ENCODE results near the gene RASGRF1. TPM values are rescaled to one million over a fixed set of nuclear protein-coding genes. Genes with fewer than 3 reads are reported as not detected.

RASGRF1 gene
- polyA plus RNA-seq, 1 donor, result 0.61 TPM

- Histone ChIP-seq H3K27me3 (ENCODE audit: control insufficient read depth, insufficient read depth, low read length) (peaks cover 23% of the 10 kb centered on the region), H3K27ac (ENCODE audit: low read length) (no peak overlapping the region), H3K36me3 (ENCODE audit: control insufficient read depth, insufficient read depth, low read length) (no peaks in the 10 kb centered on the region), H3K4me1 (ENCODE audit: control insufficient read depth, insufficient read depth, low read length) (no peaks in the 10 kb centered on the region), H3K9me3 (ENCODE audit: control insufficient read depth, low read depth, low read length) (no peaks in the 10 kb centered on the region), H3K4me3 (ENCODE audit: low read length) (no peak overlapping the region)
- WGBS (ENCODE audit: insufficient coverage, low lambda C conversion rate), result no CpG with 5 or more reads among the region's 1 CpG
- no peak for DNase-seq
These were observed 52.7 kb downstream of the RASGRF1 start for GRCh38 chr15:79037848-79038247.

GRCh38 chr15:79036323-79036722 lies 54.3 kb downstream of the RASGRF1 start:
- H3K27me3 ChIP-seq (ENCODE audit: control insufficient read depth, insufficient read depth, low read length), result peaks cover 21% of the 10 kb centered on the region
- H3K4me3 ChIP-seq (ENCODE audit: low read length), result no peak overlapping the region
- H3K27ac ChIP-seq (ENCODE audit: low read length), result no peak overlapping the region
- H3K36me3 ChIP-seq (ENCODE audit: control insufficient read depth, insufficient read depth, low read length), result no peaks in the 10 kb centered on the region
- WGBS (ENCODE audit: insufficient coverage, low lambda C conversion rate), result no CpG with 5 or more reads among the region's 4 CpGs
- no peaks in the 10 kb centered on the region for H3K9me3 ChIP-seq (ENCODE audit: control insufficient read depth, low read depth, low read length)
- no peaks in the 10 kb centered on the region for H3K4me1 ChIP-seq (ENCODE audit: control insufficient read depth, insufficient read depth, low read length)
- no peak for DNase-seq

- no peaks in the 10 kb centered on the region for H3K9me3 ChIP-seq (ENCODE audit: control insufficient read depth, low read depth, low read length)
- H3K4me3 ChIP-seq (ENCODE audit: low read length), result no peak overlapping the region
- no peak for DNase-seq
- WGBS (ENCODE audit: insufficient coverage, low lambda C conversion rate), result no CpG with 5 or more reads among the region's 18 CpGs
- no peak overlapping the region for H3K27ac ChIP-seq (ENCODE audit: low read length)
- peaks cover 21% of the 10 kb centered on the region for H3K27me3 ChIP-seq (ENCODE audit: control insufficient read depth, insufficient read depth, low read length)
- H3K36me3 ChIP-seq (ENCODE audit: control insufficient read depth, insufficient read depth, low read length), result no peaks in the 10 kb centered on the region
- no peaks in the 10 kb centered on the region for H3K4me1 ChIP-seq (ENCODE audit: control insufficient read depth, insufficient read depth, low read length)
These were observed 54.8 kb downstream of the RASGRF1 start for GRCh38 chr15:79035814-79036213.

- H3K36me3 ChIP-seq (ENCODE audit: control insufficient read depth, insufficient read depth, low read length), result no peaks in the 10 kb centered on the region
- H3K4me1 ChIP-seq (ENCODE audit: control insufficient read depth, insufficient read depth, low read length), result no peaks in the 10 kb centered on the region
- WGBS (ENCODE audit: insufficient coverage, low lambda C conversion rate), result no CpG with 5 or more reads among the region's 11 CpGs
- no peak overlapping the region for H3K4me3 ChIP-seq (ENCODE audit: low read length)
- H3K27me3 ChIP-seq (ENCODE audit: control insufficient read depth, insufficient read depth, low read length), result peaks cover 21% of the 10 kb centered on the region
- no peak for DNase-seq
- no peak overlapping the region for H3K27ac ChIP-seq (ENCODE audit: low read length)
- H3K9me3 ChIP-seq (ENCODE audit: control insufficient read depth, low read depth, low read length), result no peaks in the 10 kb centered on the region
These were observed 55.4 kb downstream of the RASGRF1 start for GRCh38 chr15:79035111-79035601.

- H3K27ac ChIP-seq (ENCODE audit: low read length), result no peak overlapping the region
- peaks cover 21% of the 10 kb centered on the region for H3K27me3 ChIP-seq (ENCODE audit: control insufficient read depth, insufficient read depth, low read length)
- no CpG with 5 or more reads among the region's 1 CpG for WGBS (ENCODE audit: insufficient coverage, low lambda C conversion rate)
- H3K4me3 ChIP-seq (ENCODE audit: low read length), result no peak overlapping the region
- DNase-seq, result no peak
- no peaks in the 10 kb centered on the region for H3K36me3 ChIP-seq (ENCODE audit: control insufficient read depth, insufficient read depth, low read length)
- no peaks in the 10 kb centered on the region for H3K9me3 ChIP-seq (ENCODE audit: control insufficient read depth, low read depth, low read length)
- no peaks in the 10 kb centered on the region for H3K4me1 ChIP-seq (ENCODE audit: control insufficient read depth, insufficient read depth, low read length)
These were observed 56.3 kb downstream of the RASGRF1 start for GRCh38 chr15:79034284-79034683.

DNA sequence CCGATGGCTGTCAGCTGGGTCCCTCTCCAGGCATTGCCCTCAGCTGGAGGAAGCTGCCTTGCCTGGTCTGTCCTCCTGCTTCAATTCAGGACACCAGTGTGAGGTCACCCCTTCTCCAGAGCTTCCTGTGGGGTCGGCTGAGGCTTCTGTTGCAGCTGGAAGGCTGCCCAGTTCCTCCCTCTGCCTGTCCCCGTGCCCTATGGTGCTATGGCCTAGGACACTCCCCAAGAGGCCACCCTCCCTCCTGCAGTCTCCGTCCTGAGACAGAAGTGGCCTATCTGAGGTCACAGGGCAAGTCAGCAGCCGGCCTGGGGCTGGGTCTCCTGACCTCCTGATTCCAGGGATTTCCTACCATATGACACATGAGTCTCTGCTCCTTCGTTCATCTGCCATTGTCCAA lies 57.9 kb downstream of the RASGRF1 start:
- no CpG with 5 or more reads among the region's 6 CpGs for WGBS (ENCODE audit: insufficient coverage, low lambda C conversion rate)
- no peak for DNase-seq
- H3K9me3 ChIP-seq (ENCODE audit: control insufficient read depth, low read depth, low read length), result no peaks in the 10 kb centered on the region
- H3K4me3 ChIP-seq (ENCODE audit: low read length), result no peak overlapping the region
- H3K36me3 ChIP-seq (ENCODE audit: control insufficient read depth, insufficient read depth, low read length), result no peaks in the 10 kb centered on the region
- no peak overlapping the region for H3K27ac ChIP-seq (ENCODE audit: low read length)
- no peaks in the 10 kb centered on the region for H3K4me1 ChIP-seq (ENCODE audit: control insufficient read depth, insufficient read depth, low read length)
- peaks cover 21% of the 10 kb centered on the region for H3K27me3 ChIP-seq (ENCODE audit: control insufficient read depth, insufficient read depth, low read length)

GRCh38 chr15:79031821-79032220 lies 58.8 kb downstream of the RASGRF1 start:
- DNase-seq, result no peak
- Histone ChIP-seq H3K4me1 (ENCODE audit: control insufficient read depth, insufficient read depth, low read length) (no peaks in the 10 kb centered on the region), H3K27ac (ENCODE audit: low read length) (no peak overlapping the region), H3K27me3 (ENCODE audit: control insufficient read depth, insufficient read depth, low read length) (peaks cover 21% of the 10 kb centered on the region), H3K4me3 (ENCODE audit: low read length) (no peak overlapping the region), H3K36me3 (ENCODE audit: control insufficient read depth, insufficient read depth, low read length) (no peaks in the 10 kb centered on the region), H3K9me3 (ENCODE audit: control insufficient read depth, low read depth, low read length) (no peaks in the 10 kb centered on the region)
- WGBS (ENCODE audit: insufficient coverage, low lambda C conversion rate), result no CpG with 5 or more reads among the region's 12 CpGs

GRCh38 chr15:79031201-79031600 lies 59.4 kb downstream of the RASGRF1 start:
- DNase-seq, result no peak
- Histone ChIP-seq H3K27me3 (ENCODE audit: control insufficient read depth, insufficient read depth, low read length) (peaks cover 17% of the 10 kb centered on the region), H3K4me3 (ENCODE audit: low read length) (no peak overlapping the region), H3K36me3 (ENCODE audit: control insufficient read depth, insufficient read depth, low read length) (no peaks in the 10 kb centered on the region), H3K4me1 (ENCODE audit: control insufficient read depth, insufficient read depth, low read length) (no peaks in the 10 kb centered on the region), H3K9me3 (ENCODE audit: control insufficient read depth, low read depth, low read length) (no peaks in the 10 kb centered on the region), H3K27ac (ENCODE audit: low read length) (no peak overlapping the region)
- 43% methylated on average over 1 of the region's 9 CpGs for WGBS (ENCODE audit: insufficient coverage, low lambda C conversion rate)

GRCh38 chr15:79030470-79030869 lies 60.1 kb downstream of the RASGRF1 start:
- Histone ChIP-seq H3K27ac (ENCODE audit: low read length) (no peak overlapping the region), H3K27me3 (ENCODE audit: control insufficient read depth, insufficient read depth, low read length) (peaks cover 10% of the 10 kb centered on the region), H3K4me3 (ENCODE audit: low read length) (no peak overlapping the region), H3K36me3 (ENCODE audit: control insufficient read depth, insufficient read depth, low read length) (no peaks in the 10 kb centered on the region), H3K4me1 (ENCODE audit: control insufficient read depth, insufficient read depth, low read length) (no peaks in the 10 kb centered on the region), H3K9me3 (ENCODE audit: control insufficient read depth, low read depth, low read length) (no peaks in the 10 kb centered on the region)
- DNase-seq, result no peak
- WGBS (ENCODE audit: insufficient coverage, low lambda C conversion rate), result 100% methylated on average over 1 of the region's 4 CpGs

DNA sequence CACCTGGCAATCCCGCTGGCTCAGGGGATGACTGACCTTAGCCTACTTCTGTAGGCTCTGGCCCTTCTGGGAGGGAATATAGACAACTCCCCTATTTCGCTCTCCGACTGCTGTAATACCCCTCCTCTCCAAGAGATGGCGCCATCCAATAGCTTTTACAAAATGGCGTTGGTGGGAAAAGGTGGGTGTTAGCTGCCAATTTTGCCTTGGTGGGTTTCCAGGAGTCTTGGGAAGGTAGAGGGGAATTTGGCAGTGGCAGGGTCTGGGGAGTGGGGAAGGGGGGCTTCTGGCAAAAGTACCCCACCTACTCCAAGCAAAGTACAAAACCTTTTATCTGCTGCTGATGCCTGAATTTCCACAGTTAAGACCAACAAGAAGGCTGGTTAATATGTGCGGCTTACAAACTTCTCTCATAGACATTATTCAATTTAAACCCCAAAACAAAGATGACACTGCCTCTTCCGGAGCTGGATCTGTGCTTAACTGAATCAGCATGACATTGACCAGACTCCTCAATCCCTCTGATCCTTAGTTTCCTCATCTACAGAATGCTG lies 62.1 kb downstream of the RASGRF1 start:
- no peaks in the 10 kb centered on the region for H3K27me3 ChIP-seq (ENCODE audit: control insufficient read depth, insufficient read depth, low read length)
- H3K27ac ChIP-seq (ENCODE audit: low read length), result no peak overlapping the region
- no peaks in the 10 kb centered on the region for H3K4me1 ChIP-seq (ENCODE audit: control insufficient read depth, insufficient read depth, low read length)
- no CpG with 5 or more reads among the region's 7 CpGs for WGBS (ENCODE audit: insufficient coverage, low lambda C conversion rate)
- H3K9me3 ChIP-seq (ENCODE audit: control insufficient read depth, low read depth, low read length), result peaks cover 13% of the 10 kb centered on the region
- DNase-seq, result peak in 1 of 2 donors; percentile 17
- no peaks in the 10 kb centered on the region for H3K36me3 ChIP-seq (ENCODE audit: control insufficient read depth, insufficient read depth, low read length)
- no peak overlapping the region for H3K4me3 ChIP-seq (ENCODE audit: low read length)

Data from large intestine (tissue), 3 donors.